A549 (cell line): Measurements from ENCODE around the gene CCDC142. TPM values are rescaled to one million over a fixed set of nuclear protein-coding genes. Genes with fewer than 3 reads are reported as not detected.

Experiments used
- BCL3 ChIP-seq: fragments of >200 bp; sonication (Bioruptor Twin); formaldehyde crosslinking; IDR thresholded peaks from 3 replicates; pipeline ENCODE4 v1.6.1; 2016
- CBX8 ChIP-seq: fragments of 200-600 bp; sonication (generic); IDR thresholded peaks from 2 replicates; pipeline ENCODE4 v1.6.1; 2016
- CEBPB ChIP-seq, 2 experiments: fragments of >200 bp in 1 of 2; sonication (Bioruptor Twin) in 1 of 2; formaldehyde crosslinking in 1 of 2; IDR thresholded peaks; 2 replicates each; pipeline ENCODE4 v1.6.1; 2012 to 2016
- EHMT2 ChIP-seq: fragments of 200-600 bp; sonication (generic); IDR thresholded peaks from 2 replicates; pipeline ENCODE4 v1.6.1; 2016; ENCODE audit warnings: antibody characterized with exemption, low read depth, mild to moderate bottlenecking, moderate library complexity
- EP300 ChIP-seq, 2 experiments: fragments of >200 bp; sonication (Bioruptor Twin); formaldehyde crosslinking; IDR thresholded peaks; 2 replicates in 1 of 2; 3 replicates in 1 of 2; pipeline ENCODE4 v1.6.1; 2016 to 2017
- FOSB ChIP-seq: fragments of 250-450 bp; sonication (Bioruptor Pico); IDR thresholded peaks from 2 replicates; pipeline ENCODE4 v1.5.0; 2020; ENCODE audit warnings: mild to moderate bottlenecking, moderate library complexity
- FOSL2 ChIP-seq, 2 experiments: fragments of 450-650 bp in 1 of 2; fragments of >200 bp in 1 of 2; sonication (Bioruptor Twin) in 1 of 2; formaldehyde crosslinking; IDR thresholded peaks; 2 replicates each; pipeline versions ENCODE4 v1.5.0 to v1.6.1; 2016 to 2020; ENCODE audit warnings: mild to moderate bottlenecking in 1 of 2, moderate library complexity in 1 of 2
- GATA3 ChIP-seq: IDR thresholded peaks from 2 replicates; pipeline ENCODE4 v1.6.1; 2012; ENCODE audit warnings: borderline replicate concordance
- HEYL ChIP-seq: fragments of 250-450 bp; sonication (Bioruptor Pico); IDR thresholded peaks from 2 replicates; pipeline ENCODE4 v1.8.0; 2021; ENCODE audit warnings: mild to moderate bottlenecking, moderate library complexity
- HOXA7 ChIP-seq: fragments of 250-450 bp; sonication (Bioruptor Pico); IDR thresholded peaks from 2 replicates; pipeline ENCODE4 v1.5.0; 2020; ENCODE audit warnings: mild to moderate bottlenecking, moderate library complexity
- HOXB5 ChIP-seq: fragments of 250-450 bp; sonication (Bioruptor Pico); IDR thresholded peaks from 2 replicates; pipeline ENCODE4 v1.5.0; 2020; ENCODE audit warnings: mild to moderate bottlenecking, moderate library complexity
- KDM1A ChIP-seq: fragments of 200-600 bp; sonication (generic); IDR thresholded peaks from 2 replicates; pipeline ENCODE4 v1.6.1; 2016; ENCODE audit warnings: low read depth, mild to moderate bottlenecking
- MAFK ChIP-seq: fragments of 450-650 bp; IDR thresholded peaks from 2 replicates; pipeline ENCODE4 v1.6.1; 2014; ENCODE audit not compliant: partially characterized antibody
- MAX ChIP-seq: IDR thresholded peaks from 2 replicates; pipeline ENCODE4 v1.6.1; 2012
- MAZ ChIP-seq: fragments of 150-350 bp; IDR thresholded peaks from 2 replicates; pipeline ENCODE4 v1.6.1; 2014; ENCODE audit warnings: antibody characterized with exemption, low read depth, low read length, borderline replicate concordance
- MYC ChIP-seq: IDR thresholded peaks from 2 replicates; pipeline ENCODE4 v1.6.1; 2012; ENCODE audit warnings: mild to moderate bottlenecking, inconsistent platforms, low read length, improper control_type of control experiment, borderline replicate concordance
- NR3C1 ChIP-seq: fragments of >200 bp; sonication (Bioruptor Twin); formaldehyde crosslinking; IDR thresholded peaks from 3 replicates; pipeline ENCODE4 v1.6.1; 2017
- PHF8 ChIP-seq: fragments of 200-600 bp; sonication (generic); IDR thresholded peaks from 2 replicates; pipeline ENCODE4 v1.6.1; 2016; ENCODE audit warnings: low read depth, mild to moderate bottlenecking, antibody characterized with exemption, moderate library complexity, borderline replicate concordance
- POLR2AphosphoS2 ChIP-seq: conservative IDR thresholded peaks from 2 replicates; pipeline ENCODE4 v1.6.1; 2012; ENCODE audit warnings: low read length, improper control_type of control experiment, inconsistent platforms
- RARB ChIP-seq: fragments of 250-450 bp; sonication (Bioruptor Pico); IDR thresholded peaks from 2 replicates; pipeline ENCODE4 v1.8.0; 2021; ENCODE audit warnings: mild to moderate bottlenecking, moderate library complexity
- TFCP2L1 ChIP-seq: fragments of 250-450 bp; sonication (Bioruptor Pico); IDR thresholded peaks from 2 replicates; pipeline ENCODE4 v1.5.0; 2021; ENCODE audit warnings: mild to moderate bottlenecking
- TP53 ChIP-seq: fragments of 250-450 bp; sonication (Bioruptor Pico); IDR thresholded peaks from 2 replicates; pipeline ENCODE4 v1.5.0; 2021; ENCODE audit warnings: mild to moderate bottlenecking, moderate library complexity
- ZFP36 ChIP-seq: fragments of 450-650 bp; IDR thresholded peaks from 2 replicates; pipeline ENCODE4 v1.6.1; 2014; ENCODE audit warnings: borderline replicate concordance; ENCODE audit not compliant: partially characterized antibody
- ZNF302 ChIP-seq: fragments of 250-450 bp; sonication (Bioruptor Pico); IDR thresholded peaks from 2 replicates; pipeline ENCODE4 v1.9.0; 2021; ENCODE audit warnings: inconsistent platforms, mild to moderate bottlenecking, moderate library complexity
- polyA plus RNA-seq, 4 experiments: library from polyadenylated mRNA; depleted of rRNA in 3 of 4; stranded (reverse); fragments of >200 nt; fragmentation: RNase III in 1 of 4; extraction: RNeasy Plus Mini Kit Qiagen cat#74134 plus additional on column Dnase treatment in 1 of 4; gene quantifications; 2 replicates in 3 of 4; 3 replicates in 1 of 4; pipeline ENCODE4 v1.2.3, GENCODE V29; 2011 to 2017
- TF ChIP-seq, protein P1 (sequence below): IDR thresholded peaks from 2 replicates; pipeline ENCODE4 v1.6.1; 2012
- TF ChIP-seq, protein P2 (sequence below): fragments of 250-450 bp; sonication (Bioruptor Pico); IDR thresholded peaks from 2 replicates; pipeline ENCODE4 v1.5.0; 2021; ENCODE audit warnings: mild to moderate bottlenecking, moderate library complexity, borderline replicate concordance
- TF ChIP-seq, protein P3 (sequence below): fragments of 250-450 bp; sonication (Bioruptor Pico); IDR thresholded peaks from 2 replicates; pipeline ENCODE4 v1.5.0; 2020; ENCODE audit warnings: low read depth, mild to moderate bottlenecking, moderate library complexity
- TF ChIP-seq, protein P4 (sequence below): fragments of >200 bp; sonication (Bioruptor Twin); formaldehyde crosslinking; IDR thresholded peaks from 2 replicates; pipeline ENCODE4 v1.6.1; 2016
- TF ChIP-seq, protein P5 (sequence below): fragments of 200-600 bp; sonication (generic); IDR thresholded peaks from 2 replicates; pipeline ENCODE4 v1.6.1; 2016; ENCODE audit warnings: antibody characterized with exemption, mild to moderate bottlenecking, moderate library complexity

Gene CCDC142
- polyA plus RNA-seq, 2 of the 4 experiments (the other 2 are of a cell fraction): 6.8 to 12.8 TPM

- TF ChIP-seq, protein P1, sequence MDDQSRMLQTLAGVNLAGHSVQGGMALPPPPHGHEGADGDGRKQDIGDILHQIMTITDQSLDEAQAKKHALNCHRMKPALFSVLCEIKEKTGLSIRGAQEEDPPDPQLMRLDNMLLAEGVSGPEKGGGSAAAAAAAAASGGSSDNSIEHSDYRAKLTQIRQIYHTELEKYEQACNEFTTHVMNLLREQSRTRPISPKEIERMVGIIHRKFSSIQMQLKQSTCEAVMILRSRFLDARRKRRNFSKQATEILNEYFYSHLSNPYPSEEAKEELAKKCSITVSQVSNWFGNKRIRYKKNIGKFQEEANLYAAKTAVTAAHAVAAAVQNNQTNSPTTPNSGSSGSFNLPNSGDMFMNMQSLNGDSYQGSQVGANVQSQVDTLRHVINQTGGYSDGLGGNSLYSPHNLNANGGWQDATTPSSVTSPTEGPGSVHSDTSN: peak; percentile 93
- no peak for TF ChIP-seq NR3C1
- TF ChIP-seq PHF8: peak; percentile 73
- no peak for TF ChIP-seq ZNF302 (CRISPR knock-in tag)
- TF ChIP-seq RARB (CRISPR knock-in tag): peak; percentile 16; the same call in 1 of the 2 replicates
- TF ChIP-seq HEYL (CRISPR knock-in tag): no peak
- TF ChIP-seq MAFK: peak; percentile 29
- TF ChIP-seq CEBPB (IDR thresholded peaks at IDR 0.05): no peak; a peak in 1 of 4 replicates
- no peak for TF ChIP-seq CBX8
- 0 out of 2 replicates have a peak, but pooled peaks have one; percentile 56 for TF ChIP-seq TP53 (CRISPR knock-in tag)
- no peak for TF ChIP-seq EHMT2
- peak; percentile 83 for TF ChIP-seq GATA3
- TF ChIP-seq MYC: no peak
- TF ChIP-seq FOSL2 (IDR thresholded peaks at IDR 0.05): no peak
- peak; percentile 39; the same call in 1 of the 2 replicates for TF ChIP-seq FOSL2 (CRISPR knock-in tag; IDR thresholded peaks at IDR 0.05)
- TF ChIP-seq MAZ: no peak
- peak; percentile 92 for TF ChIP-seq POLR2AphosphoS2
- TF ChIP-seq, protein P2, sequence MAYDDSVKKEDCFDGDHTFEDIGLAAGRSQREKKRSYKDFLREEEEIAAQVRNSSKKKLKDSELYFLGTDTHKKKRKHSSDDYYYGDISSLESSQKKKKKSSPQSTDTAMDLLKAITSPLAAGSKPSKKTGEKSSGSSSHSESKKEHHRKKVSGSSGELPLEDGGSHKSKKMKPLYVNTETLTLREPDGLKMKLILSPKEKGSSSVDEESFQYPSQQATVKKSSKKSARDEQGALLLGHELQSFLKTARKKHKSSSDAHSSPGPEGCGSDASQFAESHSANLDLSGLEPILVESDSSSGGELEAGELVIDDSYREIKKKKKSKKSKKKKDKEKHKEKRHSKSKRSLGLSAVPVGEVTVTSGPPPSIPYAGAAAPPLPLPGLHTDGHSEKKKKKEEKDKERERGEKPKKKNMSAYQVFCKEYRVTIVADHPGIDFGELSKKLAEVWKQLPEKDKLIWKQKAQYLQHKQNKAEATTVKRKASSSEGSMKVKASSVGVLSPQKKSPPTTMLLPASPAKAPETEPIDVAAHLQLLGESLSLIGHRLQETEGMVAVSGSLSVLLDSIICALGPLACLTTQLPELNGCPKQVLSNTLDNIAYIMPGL (CRISPR knock-in tag): no peak
- no peak for TF ChIP-seq TFCP2L1 (CRISPR knock-in tag)
- TF ChIP-seq HOXA7 (CRISPR knock-in tag): no peak; the same call in 1 of the 2 replicates
- TF ChIP-seq, protein P3, sequence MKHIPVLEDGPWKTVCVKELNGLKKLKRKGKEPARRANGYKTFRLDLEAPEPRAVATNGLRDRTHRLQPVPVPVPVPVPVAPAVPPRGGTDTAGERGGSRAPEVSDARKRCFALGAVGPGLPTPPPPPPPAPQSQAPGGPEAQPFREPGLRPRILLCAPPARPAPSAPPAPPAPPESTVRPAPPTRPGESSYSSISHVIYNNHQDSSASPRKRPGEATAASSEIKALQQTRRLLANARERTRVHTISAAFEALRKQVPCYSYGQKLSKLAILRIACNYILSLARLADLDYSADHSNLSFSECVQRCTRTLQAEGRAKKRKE (CRISPR knock-in tag): no peak
- peak; percentile 97 for TF ChIP-seq BCL3
- peak; percentile 95 for TF ChIP-seq MAX
- no peak for TF ChIP-seq HOXB5 (CRISPR knock-in tag)
- TF ChIP-seq ZFP36: no peak
- TF ChIP-seq, protein P4, sequence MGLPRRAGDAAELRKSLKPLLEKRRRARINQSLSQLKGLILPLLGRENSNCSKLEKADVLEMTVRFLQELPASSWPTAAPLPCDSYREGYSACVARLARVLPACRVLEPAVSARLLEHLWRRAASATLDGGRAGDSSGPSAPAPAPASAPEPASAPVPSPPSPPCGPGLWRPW: no peak
- no peak for TF ChIP-seq EP300 (IDR thresholded peaks at IDR 0.05)
- no peak for TF ChIP-seq FOSB
- TF ChIP-seq, protein P5, sequence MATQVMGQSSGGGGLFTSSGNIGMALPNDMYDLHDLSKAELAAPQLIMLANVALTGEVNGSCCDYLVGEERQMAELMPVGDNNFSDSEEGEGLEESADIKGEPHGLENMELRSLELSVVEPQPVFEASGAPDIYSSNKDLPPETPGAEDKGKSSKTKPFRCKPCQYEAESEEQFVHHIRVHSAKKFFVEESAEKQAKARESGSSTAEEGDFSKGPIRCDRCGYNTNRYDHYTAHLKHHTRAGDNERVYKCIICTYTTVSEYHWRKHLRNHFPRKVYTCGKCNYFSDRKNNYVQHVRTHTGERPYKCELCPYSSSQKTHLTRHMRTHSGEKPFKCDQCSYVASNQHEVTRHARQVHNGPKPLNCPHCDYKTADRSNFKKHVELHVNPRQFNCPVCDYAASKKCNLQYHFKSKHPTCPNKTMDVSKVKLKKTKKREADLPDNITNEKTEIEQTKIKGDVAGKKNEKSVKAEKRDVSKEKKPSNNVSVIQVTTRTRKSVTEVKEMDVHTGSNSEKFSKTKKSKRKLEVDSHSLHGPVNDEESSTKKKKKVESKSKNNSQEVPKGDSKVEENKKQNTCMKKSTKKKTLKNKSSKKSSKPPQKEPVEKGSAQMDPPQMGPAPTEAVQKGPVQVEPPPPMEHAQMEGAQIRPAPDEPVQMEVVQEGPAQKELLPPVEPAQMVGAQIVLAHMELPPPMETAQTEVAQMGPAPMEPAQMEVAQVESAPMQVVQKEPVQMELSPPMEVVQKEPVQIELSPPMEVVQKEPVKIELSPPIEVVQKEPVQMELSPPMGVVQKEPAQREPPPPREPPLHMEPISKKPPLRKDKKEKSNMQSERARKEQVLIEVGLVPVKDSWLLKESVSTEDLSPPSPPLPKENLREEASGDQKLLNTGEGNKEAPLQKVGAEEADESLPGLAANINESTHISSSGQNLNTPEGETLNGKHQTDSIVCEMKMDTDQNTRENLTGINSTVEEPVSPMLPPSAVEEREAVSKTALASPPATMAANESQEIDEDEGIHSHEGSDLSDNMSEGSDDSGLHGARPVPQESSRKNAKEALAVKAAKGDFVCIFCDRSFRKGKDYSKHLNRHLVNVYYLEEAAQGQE: 0 out of 2 replicates have a peak, but pooled peaks have one; percentile 24
- no peak for TF ChIP-seq KDM1A
Measured at GRCh38 chr2:74472086-74472944, 10.5 kb downstream of the CCDC142 start, which contains the start of gene MRPL53 (continued).
